Ectodermal cell (in vitro differentiated cells): Measurements from ENCODE around the gene MTF2.

Experiments
- H3K27ac ChIP-seq: 2 replicates; pipeline ENCODE4 v1.7.0; 2013; ENCODE audit warnings: mild to moderate bottlenecking, low read depth, low read length; ENCODE audit not compliant: insufficient read depth, poor library complexity, severe bottlenecking
- H3K27me3 ChIP-seq: 2 replicates; pipeline ENCODE4 v1.7.0; 2013; ENCODE audit warnings: mild to moderate bottlenecking, low read length; ENCODE audit not compliant: insufficient read depth, control insufficient read depth, poor library complexity, severe bottlenecking
- H3K36me3 ChIP-seq: one replicate; pipeline ENCODE4 v1.7.0; 2013; ENCODE audit warnings: low read length; ENCODE audit not compliant: control insufficient read depth, insufficient read depth
- H3K4me1 ChIP-seq: one replicate; pipeline ENCODE4 v1.7.0; 2013; ENCODE audit warnings: low read length; ENCODE audit not compliant: control insufficient read depth, insufficient read depth
- H3K4me3 ChIP-seq: 2 replicates; pipeline ENCODE4 v1.7.0; 2013; ENCODE audit warnings: low read depth, low read length, control low read depth; ENCODE audit not compliant: insufficient read depth
- H3K9me3 ChIP-seq: 2 replicates; pipeline ENCODE4 v1.7.0; 2013; ENCODE audit warnings: mild to moderate bottlenecking, low read length, moderate library complexity; ENCODE audit not compliant: control insufficient read depth
- WGBS, 2 experiments: methylation state at CpG; one replicate each; pipeline ENCODE4 v1.1.7; 2013; ENCODE audit warnings: missing lambda C conversion rate in 2 of 2; 5-methylcytosine and 5-hydroxymethylcytosine counted together

MTF2 gene

DNA sequence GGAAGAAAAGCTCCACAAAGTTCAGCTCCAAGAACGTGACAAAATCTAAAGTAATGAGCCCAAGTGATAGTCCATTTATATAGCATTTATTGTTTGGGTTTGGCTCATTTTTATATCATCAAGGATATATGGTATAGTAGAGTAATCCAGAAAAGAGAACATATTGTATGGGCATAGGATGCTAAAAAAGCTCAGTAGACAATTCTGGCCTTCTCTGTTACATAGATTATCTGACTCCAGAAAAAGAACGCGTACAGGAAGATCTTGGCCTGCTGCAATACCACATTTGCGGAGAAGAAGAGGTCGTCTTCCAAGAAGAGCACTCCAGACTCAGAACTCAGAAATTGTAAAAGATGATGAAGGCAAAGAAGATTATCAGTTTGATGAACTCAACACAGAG, 57.4 kb downstream of the MTF2 start:
- Histone ChIP-seq H3K27ac (no peak overlapping the region), H3K9me3 (no peaks in the 10 kb centered on the region), H3K27me3 (no peaks in the 10 kb centered on the region), H3K4me1 (no peaks in the 10 kb centered on the region), H3K4me3 (no peak overlapping the region), H3K36me3 (peaks cover 32% of the 10 kb centered on the region)
- 96 to 97% methylated on average over 5 of the region's 5 CpGs for WGBS, 2 experiments

GRCh38 chr1:93137604-93138292, 58.7 kb downstream of the MTF2 start:
- H3K36me3 ChIP-seq: peaks cover 32% of the 10 kb centered on the region
- H3K4me1 ChIP-seq: no peaks in the 10 kb centered on the region
- H3K27ac ChIP-seq: no peak overlapping the region
- no peaks in the 10 kb centered on the region for H3K9me3 ChIP-seq
- H3K27me3 ChIP-seq: no peaks in the 10 kb centered on the region
- no peak overlapping the region for H3K4me3 ChIP-seq
- WGBS, 2 experiments: 94 to 97% methylated on average over 2 of the region's 3 CpGs

DNA sequence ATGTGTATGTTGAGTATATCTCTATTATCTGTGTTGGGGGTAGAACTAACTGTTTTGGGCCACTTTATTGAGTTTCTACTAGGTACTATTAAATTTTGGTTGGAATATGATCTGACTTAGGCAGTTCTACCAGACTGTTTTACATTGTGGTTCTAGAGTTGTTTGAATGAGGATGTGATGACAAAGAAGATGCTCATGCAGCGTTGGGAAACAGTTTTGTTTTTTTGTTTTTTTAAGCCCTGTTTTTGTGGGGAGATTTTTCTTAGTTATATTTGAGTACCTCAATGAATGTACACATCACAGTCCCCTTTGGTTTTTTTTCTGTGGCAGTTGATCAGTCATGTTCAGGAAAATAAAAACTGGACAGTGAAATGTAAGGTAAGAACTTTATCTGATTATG, 61.0 kb downstream of the MTF2 start:
- H3K27me3 ChIP-seq: no peaks in the 10 kb centered on the region
- no peaks in the 10 kb centered on the region for H3K4me1 ChIP-seq
- no peak overlapping the region for H3K27ac ChIP-seq
- peaks cover 27% of the 10 kb centered on the region for H3K36me3 ChIP-seq
- WGBS, 2 experiments: 100% methylated on average over 1 of the region's 1 CpG
- no peaks in the 10 kb centered on the region for H3K9me3 ChIP-seq
- H3K4me3 ChIP-seq: no peak overlapping the region

DNA sequence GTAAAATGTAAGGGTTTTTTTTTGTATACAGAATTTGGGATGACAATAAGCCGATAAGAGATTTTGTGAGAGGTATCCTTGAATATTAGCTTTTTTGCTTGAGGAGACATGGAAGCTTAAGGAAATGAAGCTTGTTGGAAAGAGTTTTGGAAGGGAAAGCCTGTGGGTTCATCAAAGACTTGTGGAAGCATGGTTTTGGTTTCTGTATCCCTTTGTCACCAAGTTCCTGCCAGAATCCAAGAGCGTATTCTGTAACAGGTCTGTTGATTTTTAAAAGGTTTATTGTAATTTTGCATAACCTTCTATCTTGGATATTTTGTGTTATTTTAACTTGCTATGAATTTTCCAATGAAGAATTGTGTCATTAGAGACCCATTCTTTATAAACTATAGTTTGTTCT, 63.1 kb downstream of the MTF2 start:
- H3K4me1 ChIP-seq: no peaks in the 10 kb centered on the region
- peaks cover 14% of the 10 kb centered on the region for H3K36me3 ChIP-seq
- 87 to 97% methylated on average over 2 of the region's 2 CpGs for WGBS, 2 experiments
- H3K4me3 ChIP-seq: no peak overlapping the region
- no peak overlapping the region for H3K27ac ChIP-seq
- no peaks in the 10 kb centered on the region for H3K27me3 ChIP-seq
- H3K9me3 ChIP-seq: no peaks in the 10 kb centered on the region

DNA sequence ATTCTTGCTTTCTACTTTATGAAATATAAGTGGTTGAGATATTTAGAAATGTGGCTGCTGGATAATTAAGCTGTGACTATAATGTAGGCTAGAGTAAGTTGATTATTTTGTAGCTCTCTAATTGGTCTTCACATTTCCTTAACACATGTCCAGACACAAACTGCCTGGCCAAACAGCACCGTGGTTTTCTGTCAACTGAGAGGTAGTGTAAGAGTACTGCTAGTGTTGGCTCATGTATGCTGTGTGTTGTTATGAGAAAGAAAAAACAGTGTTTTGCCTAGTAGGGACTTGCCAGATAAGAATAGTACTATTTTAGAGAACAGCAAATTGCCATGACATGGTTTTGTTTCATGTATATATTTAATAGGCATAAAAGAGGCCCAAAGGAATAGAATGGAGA, 64.1 kb downstream of the MTF2 start:
- Histone ChIP-seq H3K27ac (no peak overlapping the region), H3K36me3 (peaks cover 14% of the 10 kb centered on the region), H3K27me3 (no peaks in the 10 kb centered on the region), H3K4me3 (no peak overlapping the region), H3K4me1 (no peaks in the 10 kb centered on the region), H3K9me3 (no peaks in the 10 kb centered on the region)
- WGBS, 2 experiments: 89 to 100% methylated on average over 1 of the region's 1 CpG

- peaks cover 14% of the 10 kb centered on the region for H3K36me3 ChIP-seq
Measured at GRCh38 chr1:93143769-93144168, 64.7 kb downstream of the MTF2 start.

DNA sequence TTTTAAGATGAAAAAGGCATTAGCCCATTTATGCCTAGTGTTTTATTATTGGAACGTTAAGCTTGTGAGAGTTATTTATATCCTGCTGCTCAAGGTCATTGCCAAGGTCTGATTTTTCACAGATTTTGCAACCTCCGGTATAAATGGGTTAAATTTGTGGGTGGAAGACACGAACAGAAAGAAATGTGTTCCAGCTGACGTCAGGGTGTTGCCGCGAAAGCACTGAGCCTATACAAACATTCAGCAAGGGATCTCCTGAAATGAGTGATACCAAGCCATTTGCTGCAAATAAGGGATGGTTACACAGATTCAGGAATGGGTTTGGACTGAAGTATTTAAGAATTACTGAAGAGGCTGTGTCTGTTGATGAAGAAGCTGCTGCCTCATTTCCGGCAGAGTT, 68.9 kb downstream of the MTF2 start:
- WGBS, 2 experiments: 92 to 95% methylated on average over 7 of the region's 7 CpGs
- Histone ChIP-seq H3K36me3 (no peaks in the 10 kb centered on the region), H3K27ac (no peak overlapping the region)

More at GRCh38 chr1:93143769-93144168, 64.7 kb downstream of the MTF2 start:
- Histone ChIP-seq H3K27ac (no peak overlapping the region), H3K27me3 (no peaks in the 10 kb centered on the region), H3K4me3 (no peak overlapping the region), H3K9me3 (no peaks in the 10 kb centered on the region), H3K4me1 (no peaks in the 10 kb centered on the region)
- 95% methylated on average over 4 of the region's 4 CpGs; no CpG with 5 or more reads in 1 of the 2 experiments for WGBS, 2 experiments

GRCh38 chr1:93150729-93151128, 71.6 kb downstream of the MTF2 start:
- no peaks in the 10 kb centered on the region for H3K36me3 ChIP-seq
- no peak overlapping the region for H3K4me3 ChIP-seq
- 60 to 83% methylated on average over 1 of the region's 1 CpG for WGBS, 2 experiments

More for the DNA sequence above, 68.9 kb downstream of the MTF2 start:
- H3K9me3 ChIP-seq: no peaks in the 10 kb centered on the region
- H3K4me3 ChIP-seq: no peak overlapping the region
- H3K27me3 ChIP-seq: no peaks in the 10 kb centered on the region
- H3K4me1 ChIP-seq: no peaks in the 10 kb centered on the region

DNA sequence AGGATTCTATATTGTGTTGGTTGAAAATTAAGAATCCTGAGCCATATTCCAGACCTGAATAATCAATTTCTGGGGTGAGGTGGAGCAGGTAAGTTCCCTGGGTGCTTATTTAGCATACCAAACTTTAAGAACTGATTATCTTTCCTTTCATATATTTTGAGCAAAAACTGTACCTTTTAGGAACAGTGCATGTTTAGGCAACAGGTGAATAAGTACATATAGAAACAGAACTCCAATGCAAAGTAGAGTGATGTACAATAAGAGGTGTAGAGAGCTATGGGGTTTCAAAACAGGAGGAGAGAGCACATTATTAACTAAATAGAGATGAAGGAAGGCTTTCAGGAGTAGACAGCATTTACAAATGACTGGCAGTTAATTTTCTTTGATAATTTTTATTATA, 72.4 kb downstream of the MTF2 start:
- Histone ChIP-seq H3K36me3 (no peaks in the 10 kb centered on the region), H3K9me3 (no peaks in the 10 kb centered on the region), H3K27me3 (no peaks in the 10 kb centered on the region), H3K4me1 (no peaks in the 10 kb centered on the region), H3K27ac (no peak overlapping the region), H3K4me3 (no peak overlapping the region)

More at GRCh38 chr1:93150729-93151128, 71.6 kb downstream of the MTF2 start:
- H3K4me1 ChIP-seq: no peaks in the 10 kb centered on the region
- H3K27ac ChIP-seq: no peak overlapping the region
- no peaks in the 10 kb centered on the region for H3K9me3 ChIP-seq
- no peaks in the 10 kb centered on the region for H3K27me3 ChIP-seq

- H3K36me3 ChIP-seq: peaks cover 5% of the 10 kb centered on the region
- H3K9me3 ChIP-seq: no peaks in the 10 kb centered on the region
- H3K4me3 ChIP-seq: no peak overlapping the region
- H3K27ac ChIP-seq: no peak overlapping the region
- 92% methylated on average over 1 of the region's 2 CpGs for WGBS, 2 experiments
- H3K4me1 ChIP-seq: no peaks in the 10 kb centered on the region
- no peaks in the 10 kb centered on the region for H3K27me3 ChIP-seq
Measured at GRCh38 chr1:93152835-93153234, 73.8 kb downstream of the MTF2 start.

- no peak overlapping the region for H3K4me3 ChIP-seq
- H3K27me3 ChIP-seq: no peaks in the 10 kb centered on the region
- H3K4me1 ChIP-seq: no peaks in the 10 kb centered on the region
- H3K36me3 ChIP-seq: peaks cover 10% of the 10 kb centered on the region
- H3K27ac ChIP-seq: no peak overlapping the region
- H3K9me3 ChIP-seq: no peaks in the 10 kb centered on the region
Measured at GRCh38 chr1:93154898-93155297, 75.8 kb downstream of the MTF2 start.
